HepG2 (cell line): Measurements from ENCODE around the gene ARHGDIG.

ENCODE experiments used
- ETV6 ChIP-seq: sonication (generic); formaldehyde crosslinking; conservative IDR thresholded peaks from 2 replicates; pipeline ENCODE4 v1.4.0; 2020; ENCODE audit warnings: missing genetic modification reagents
- MTF1 ChIP-seq: sonication (generic); formaldehyde crosslinking; IDR thresholded peaks from 2 replicates; pipeline ENCODE4 v1.5.0; 2020; ENCODE audit warnings: missing genetic modification reagents
- NFE2L2 ChIP-seq: fragments of 150-350 bp; IDR thresholded peaks from 2 replicates; pipeline ENCODE4 v1.6.1; 2014; ENCODE audit warnings: low read length
- SP5 ChIP-seq: IDR thresholded peaks from 2 replicates; pipeline ENCODE4 v1.6.1; 2016; ENCODE audit warnings: low read depth, borderline replicate concordance
- ZBTB33 ChIP-seq: sonication (generic); formaldehyde crosslinking; IDR thresholded peaks from 2 replicates; pipeline ENCODE4 v1.4.0; 2020; ENCODE audit warnings: missing genetic modification reagents
- ZBTB40 ChIP-seq, 2 experiments: fragments of 450-650 bp in 1 of 2; sonication (generic) in 1 of 2; formaldehyde crosslinking in 1 of 2; IDR thresholded peaks; 2 replicates each; pipeline versions ENCODE4 v1.6.1 to v1.8.0; 2016 to 2022; ENCODE audit warnings: antibody characterized with exemption in 1 of 2, mild to moderate bottlenecking in 1 of 2, missing genetic modification reagents in 1 of 2
- ZFP36L1 ChIP-seq: sonication (generic); formaldehyde crosslinking; IDR thresholded peaks from 2 replicates; pipeline ENCODE4 v1.8.0; 2022; ENCODE audit warnings: mild to moderate bottlenecking, missing genetic modification reagents, moderate library complexity
- ZNF3 ChIP-seq: IDR thresholded peaks from 2 replicates; pipeline ENCODE4 v1.7.0; 2017; ENCODE audit warnings: inconsistent platforms
- ZNF350 ChIP-seq: sonication (generic); formaldehyde crosslinking; IDR thresholded peaks from 2 replicates; pipeline ENCODE4 v1.4.0; 2020; ENCODE audit warnings: mild to moderate bottlenecking, low read depth, missing genetic modification reagents, borderline replicate concordance
- ZNF619 ChIP-seq: sonication (generic); formaldehyde crosslinking; IDR thresholded peaks from 2 replicates; pipeline ENCODE4 v1.4.0; 2020; ENCODE audit warnings: mild to moderate bottlenecking, missing genetic modification reagents

- TF ChIP-seq SP5 (CRISPR knock-in tag): no peak
- TF ChIP-seq ZFP36L1 (CRISPR knock-in tag): no peak
- no peak for TF ChIP-seq ZBTB40 (IDR thresholded peaks at IDR 0.05)
- TF ChIP-seq ZBTB40 (CRISPR knock-in tag; IDR thresholded peaks at IDR 0.05): no peak
- no peak for TF ChIP-seq MTF1
- no peak for TF ChIP-seq ZNF3
- no peak for TF ChIP-seq ZNF619 (CRISPR knock-in tag)
- TF ChIP-seq ZBTB33 (CRISPR knock-in tag): no peak
- no peak for TF ChIP-seq ZNF350 (CRISPR knock-in tag)
- TF ChIP-seq NFE2L2: no peak
- TF ChIP-seq ETV6 (CRISPR knock-in tag): no peak
Observed at GRCh38 chr16:280005-280460, 358 bp upstream of the ARHGDIG start.
